NK-92 (cell line): ENCODE measurements around the gene SLC37A2.
"Not testable (repeated sequence)": the region's sequence is repeated elsewhere in the genome, so short reads cannot be mapped to it uniquely, and the experiment has no call there.

Source experiments
- DNase-seq: peaks from one replicate; lab custom pipeline; 2025; ENCODE audit not compliant: unreplicated experiment; lab: John Stamatoyannopoulos, UW

SLC37A2 gene

GRCh38 chr11:125062931-125063428 lies at the start of gene SLC37A2:
SLC37A2 (plus strand) TSS chr11:125063305; CDS start chr11:125063368, 63 bp downstream.
- no peak for DNase-seq

DNA sequence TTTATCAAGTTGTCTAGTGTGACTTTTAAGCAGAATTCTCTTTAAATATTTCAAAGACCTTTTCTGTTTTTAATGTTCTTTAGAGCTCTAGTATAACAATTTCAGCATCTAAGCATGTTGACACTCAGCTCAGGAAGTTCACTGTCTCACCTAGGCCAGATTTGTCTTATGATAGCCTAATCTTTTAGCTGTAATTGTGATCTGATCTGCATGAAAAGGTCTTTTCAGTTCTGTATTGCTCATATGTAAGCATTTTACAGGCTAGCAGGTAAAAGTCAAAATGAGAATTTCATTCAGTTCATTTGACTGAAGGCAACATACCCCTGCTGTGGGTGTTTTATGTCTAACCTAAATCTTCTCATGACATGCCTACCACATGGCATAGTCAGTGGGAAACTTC lies 46.7 kb upstream of the SLC37A2 start:
- no peak for DNase-seq

- DNase-seq = no peak
Measured at GRCh38 chr11:125020342-125020741, 42.8 kb upstream of the SLC37A2 start.

DNA sequence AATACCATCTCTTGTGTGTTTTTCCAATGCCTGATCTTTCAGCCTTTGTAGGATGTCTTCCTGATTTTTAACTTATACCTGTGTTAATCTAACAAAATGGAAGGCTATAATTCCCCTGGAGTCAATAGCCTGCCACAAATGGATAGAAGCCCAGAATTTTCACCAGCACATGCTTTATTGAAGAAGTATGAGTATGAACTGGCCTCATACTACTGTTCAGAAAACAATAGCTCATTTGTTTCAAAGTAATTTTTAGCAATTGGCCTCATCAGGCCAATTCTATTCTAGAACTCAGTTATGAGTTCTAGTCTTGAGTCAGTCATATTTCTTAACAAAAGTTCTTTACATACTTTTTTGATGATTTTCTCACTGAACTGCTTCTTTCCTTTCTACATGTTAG lies 40.6 kb upstream of the SLC37A2 start:
- DNase-seq = no peak

DNA sequence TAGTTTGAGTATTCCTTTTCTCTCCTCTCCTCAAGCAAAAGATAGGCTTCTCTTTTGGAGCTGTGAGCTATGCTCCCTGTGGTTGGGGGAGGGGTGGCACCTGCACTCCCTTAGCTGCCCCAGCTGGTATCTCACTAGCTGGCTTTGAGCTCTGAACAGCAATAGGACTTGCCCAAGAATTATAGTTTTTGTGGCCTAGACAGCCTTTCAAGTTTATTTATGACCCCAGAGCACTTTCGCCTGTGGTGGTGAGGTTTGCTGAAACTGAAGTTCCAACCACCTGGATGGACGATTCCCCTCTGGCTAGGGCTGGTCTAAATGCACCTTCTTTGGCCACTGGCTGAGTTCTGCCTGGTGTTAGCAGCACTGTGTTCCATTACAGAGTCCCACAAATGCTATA lies 37.1 kb upstream of the SLC37A2 start:
- no peak for DNase-seq

DNA sequence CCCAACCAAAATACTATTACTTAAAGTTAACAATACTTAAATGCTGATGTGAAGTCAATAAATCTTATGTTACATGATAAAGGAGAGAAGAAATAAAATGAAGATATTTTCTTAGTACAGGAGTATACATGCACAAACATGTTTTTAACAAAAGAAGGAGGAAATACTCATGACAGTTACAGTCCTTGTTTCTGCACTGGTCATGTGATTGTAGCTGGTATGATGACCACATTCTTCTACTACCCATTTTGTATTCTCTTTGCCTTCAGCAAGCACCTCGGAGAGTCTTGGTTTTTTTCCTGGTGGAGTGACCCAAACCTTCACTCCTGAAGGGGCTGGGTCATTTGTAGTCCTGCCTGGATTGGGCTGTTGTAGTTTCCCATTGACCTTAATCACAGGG lies 33.7 kb upstream of the SLC37A2 start:
- not testable (repeated sequence) for DNase-seq

DNA sequence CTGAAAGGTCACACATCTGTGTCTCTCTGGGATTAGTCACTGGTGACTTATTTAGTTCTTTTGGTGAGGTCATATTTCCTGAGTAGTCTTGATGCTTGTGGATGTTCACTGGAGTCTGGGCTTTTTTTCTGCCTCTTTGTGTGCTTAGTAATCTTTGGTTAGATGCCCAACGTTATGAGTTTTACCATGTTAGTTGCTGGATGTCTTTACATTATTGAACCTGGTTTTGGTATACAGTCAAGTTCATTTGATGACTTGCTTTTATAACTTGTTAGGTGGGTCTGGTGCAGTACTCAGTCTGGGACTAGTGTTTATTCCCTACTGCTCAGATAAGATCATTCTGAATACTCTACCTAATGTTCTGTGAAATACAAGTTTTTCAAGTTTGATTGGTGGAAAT lies 26.2 kb upstream of the SLC37A2 start:
- no peak for DNase-seq

- no peak for DNase-seq
Measured at GRCh38 chr11:125049164-125049792, 13.8 kb upstream of the SLC37A2 start.

DNA sequence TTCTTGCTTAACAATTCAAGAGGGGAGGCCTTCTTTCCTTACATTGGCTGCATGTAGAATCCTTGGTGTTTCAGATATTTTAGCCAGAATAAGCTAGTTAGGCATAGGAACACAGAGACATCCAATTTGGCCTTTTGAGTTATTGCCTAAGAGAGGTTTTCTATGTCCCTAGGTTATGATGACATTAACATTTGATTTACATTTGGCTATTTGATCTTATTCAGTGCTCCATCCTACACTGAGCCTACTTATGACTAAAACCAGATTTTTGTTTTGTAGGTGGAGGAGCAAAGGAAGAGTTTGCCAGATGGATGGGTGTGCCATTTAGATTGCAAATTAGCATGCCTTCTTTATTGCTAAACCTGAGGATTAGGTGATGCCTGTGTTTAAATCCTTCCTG lies 11.1 kb upstream of the SLC37A2 start:
- DNase-seq = no peak

GRCh38 chr11:125053167-125053566 lies 9.9 kb upstream of the SLC37A2 start:
- DNase-seq = no peak

DNA sequence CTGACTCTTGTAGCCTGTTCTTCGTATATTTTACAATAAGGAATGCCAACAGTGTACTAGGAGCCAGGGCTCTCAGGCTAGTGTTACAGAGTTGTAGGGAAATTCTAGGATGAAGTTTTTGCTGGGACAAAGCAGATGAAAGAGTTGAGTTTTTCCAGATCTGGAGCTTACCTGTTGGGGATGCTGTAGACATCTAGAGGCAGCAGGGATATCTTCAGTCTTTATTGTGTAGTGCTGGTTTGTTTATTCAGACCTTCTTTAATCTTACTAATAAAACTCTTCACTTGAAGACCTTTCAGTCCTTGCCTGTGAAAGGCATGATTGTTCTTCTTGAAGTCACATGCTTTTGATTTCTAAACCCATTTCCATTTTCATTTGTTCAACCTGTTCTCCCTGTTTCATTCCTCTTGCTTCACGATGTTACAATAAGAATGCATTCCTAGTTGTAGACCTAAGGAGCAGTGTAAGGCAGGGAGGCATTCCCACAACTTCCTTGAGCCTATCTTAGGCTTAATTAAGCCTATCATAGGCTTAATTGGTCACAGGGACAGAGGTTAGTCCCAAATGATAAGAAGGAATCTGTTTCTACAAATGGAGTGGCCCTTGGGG lies 7.9 kb upstream of the SLC37A2 start:
- no peak for DNase-seq

GRCh38 chr11:125056111-125056510 lies 7.0 kb upstream of the SLC37A2 start:
- not testable (repeated sequence) for DNase-seq

GRCh38 chr11:125056931-125057692 lies 6.0 kb upstream of the SLC37A2 start:
- no peak for DNase-seq

DNA sequence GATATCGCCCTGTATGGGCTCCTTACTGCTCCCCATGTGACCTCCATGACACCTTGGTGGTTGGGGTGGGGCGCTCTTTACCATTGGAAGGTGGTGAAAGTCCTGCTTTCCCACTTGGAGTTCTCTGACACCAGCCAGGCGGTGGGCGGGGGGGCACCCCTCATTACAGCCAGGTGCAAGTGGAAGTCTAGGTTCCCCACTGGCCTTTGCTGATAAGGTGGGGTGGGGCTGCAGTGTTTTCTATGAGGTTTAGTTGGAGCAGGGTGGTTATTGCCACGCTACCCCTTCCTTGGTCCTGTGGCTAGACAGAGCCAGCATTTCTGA lies 5.5 kb upstream of the SLC37A2 start:
- no peak for DNase-seq

DNA sequence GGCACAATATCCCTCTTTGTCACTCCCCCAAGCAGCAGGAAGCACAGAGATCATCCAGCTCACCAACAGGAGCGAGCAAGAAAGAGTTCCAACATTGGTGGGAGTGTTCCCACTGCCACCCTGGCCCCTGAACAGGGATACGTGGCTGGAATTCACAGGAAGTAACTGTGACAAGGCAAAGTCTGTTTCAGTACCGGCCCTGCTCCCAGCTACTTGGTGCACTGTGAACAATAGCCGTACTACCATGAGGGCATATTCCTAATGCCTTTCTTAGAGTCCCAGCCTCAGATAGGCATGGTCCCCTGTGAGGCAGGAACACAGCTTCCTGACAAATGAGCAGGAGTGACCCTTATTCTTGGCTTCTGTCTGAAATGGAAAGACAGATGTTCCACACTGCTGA lies 1.8 kb upstream of the SLC37A2 start:
- no peak for DNase-seq

DNA sequence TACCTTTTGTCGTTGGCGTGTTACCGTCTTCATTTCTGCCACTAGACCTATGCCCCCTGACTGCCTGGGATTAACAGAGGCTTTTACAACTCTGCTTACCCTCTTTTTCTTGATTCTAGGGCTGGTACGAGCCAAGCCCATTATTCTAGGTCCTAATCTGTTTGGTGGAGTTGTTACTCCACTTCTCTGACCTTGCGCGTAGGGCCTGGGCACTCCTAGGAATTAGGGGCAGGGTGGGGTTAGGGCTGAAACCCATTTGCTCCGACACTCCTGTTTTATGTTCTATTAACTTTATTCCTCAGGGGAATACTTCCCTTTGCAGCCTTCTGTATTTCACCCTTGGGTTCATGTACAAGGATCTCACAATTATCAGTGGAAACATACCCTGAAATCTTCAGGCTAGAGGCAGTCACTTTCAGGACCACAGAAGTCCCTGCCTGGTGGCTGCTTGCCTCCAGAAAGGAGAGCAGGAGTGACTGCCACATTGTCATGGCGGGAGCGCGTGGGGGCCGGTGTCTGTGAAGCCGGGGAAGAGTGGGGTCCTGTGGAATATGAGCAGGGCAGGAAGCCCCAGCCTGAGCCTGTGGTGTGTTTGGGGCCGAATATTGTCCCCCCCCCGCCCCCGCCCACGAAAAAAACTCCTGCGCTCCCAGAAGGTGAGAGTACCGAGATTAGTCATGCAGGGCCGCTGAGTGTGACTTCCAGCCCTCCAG lies 731 bp upstream of the SLC37A2 start:
- no peak for DNase-seq

DNA sequence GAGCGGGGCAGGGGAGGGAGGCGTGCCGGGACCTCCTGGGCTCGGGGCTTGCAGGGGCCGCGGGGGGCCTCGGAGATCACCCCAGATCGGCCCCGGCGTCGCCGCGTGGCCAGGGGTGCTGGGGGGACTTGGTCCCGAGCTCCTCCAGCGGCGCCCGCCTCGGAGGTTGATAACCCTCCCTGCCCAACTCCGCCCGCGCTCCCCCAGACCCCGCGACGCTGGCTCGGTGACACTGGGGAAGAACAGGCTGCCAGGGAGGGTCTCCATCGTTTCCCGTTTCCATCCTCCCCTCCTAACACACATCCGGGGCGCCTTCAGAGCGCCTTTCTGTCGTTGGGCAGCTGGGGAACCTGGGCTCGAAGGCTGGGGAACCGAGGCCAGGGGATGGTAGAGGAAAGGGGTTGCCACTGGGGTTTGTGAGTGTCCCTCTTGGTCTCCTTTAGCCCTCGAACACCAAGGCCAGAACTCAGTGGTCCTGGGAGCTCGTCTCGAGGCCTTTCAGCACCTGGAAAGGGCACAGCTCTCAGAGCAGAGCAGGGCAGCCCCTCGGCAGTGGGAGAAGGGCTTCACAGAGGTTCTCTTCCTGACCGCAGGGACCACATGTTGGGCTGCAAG lies 431 bp downstream of the SLC37A2 start:
- DNase-seq = no peak

DNA sequence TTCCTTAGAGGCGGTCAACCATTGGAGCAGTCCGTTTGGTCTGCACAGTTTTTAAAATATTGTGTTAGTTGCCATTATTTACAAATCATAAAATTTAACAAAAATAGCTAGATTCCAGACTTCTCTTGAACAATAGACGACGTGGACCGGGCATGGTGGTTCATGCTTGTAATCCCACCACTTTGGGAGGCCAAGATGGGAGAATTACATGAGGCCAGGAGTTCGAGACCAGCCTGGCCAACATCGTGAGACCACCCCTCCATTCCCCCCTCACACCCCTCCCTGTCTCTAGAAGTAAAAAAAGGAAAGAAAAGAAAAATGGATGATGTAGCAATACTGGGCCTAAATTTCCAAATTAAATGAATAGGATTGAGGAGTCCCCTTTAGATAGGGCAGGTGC lies 965 bp downstream of the SLC37A2 start:
- no peak for DNase-seq

- no peak for DNase-seq
Measured at GRCh38 chr11:125068368-125068767, 5.3 kb downstream of the SLC37A2 start.

GRCh38 chr11:125069008-125069407 lies 5.9 kb downstream of the SLC37A2 start:
- DNase-seq = no peak

GRCh38 chr11:125069796-125070195 lies 6.7 kb downstream of the SLC37A2 start:
- DNase-seq = no peak
